Inferior parietal cortex (tissue), 1 donor: ENCODE measurements around the gene IQCC.

Experiments
- DNase-seq: peaks from one replicate; pipeline ENCODE4 v3.0.0-alpha.2; 2016; ENCODE audit errors: extremely low spot score

IQCC gene

DNA sequence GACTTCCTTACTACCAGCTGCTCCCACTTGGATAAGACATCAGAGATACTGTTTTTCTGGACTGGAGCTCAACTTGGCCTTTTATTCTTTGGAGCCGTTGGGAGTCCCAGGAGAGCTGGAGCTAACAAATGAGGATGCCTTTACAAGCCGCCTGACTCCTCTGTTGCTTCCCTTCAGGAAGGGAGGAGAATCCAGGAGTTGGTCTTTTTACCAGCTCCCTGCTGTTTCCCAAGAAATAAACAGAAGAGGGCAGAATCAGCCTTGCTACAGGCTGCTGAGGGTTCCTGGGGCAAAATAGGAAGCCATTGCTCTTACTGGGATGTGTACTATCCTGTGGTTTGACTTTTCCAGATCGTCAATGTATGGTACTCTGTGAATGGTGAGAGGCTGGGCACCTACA, 18.2 kb downstream of the IQCC start:
- no peak for DNase-seq

DNA sequence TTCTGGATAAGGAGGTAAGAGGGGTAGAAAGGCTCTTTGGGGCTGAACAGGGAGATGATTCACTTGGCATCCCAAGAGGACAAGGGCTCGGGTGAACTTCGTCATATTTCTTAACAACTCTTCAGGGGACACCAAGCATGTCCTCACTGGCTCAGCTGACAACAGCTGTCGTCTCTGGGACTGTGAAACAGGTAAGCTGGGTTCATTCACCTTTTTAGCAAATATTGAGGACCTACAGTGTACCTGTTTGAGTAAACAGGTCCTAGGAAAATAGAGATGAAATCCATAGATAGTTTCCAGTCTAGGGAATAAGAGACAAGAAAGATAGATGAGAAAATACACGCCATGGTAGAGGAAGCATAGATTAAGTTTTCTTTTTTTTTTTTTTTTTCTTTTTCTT, 18.8 kb downstream of the IQCC start:
- no peak for DNase-seq

DNA sequence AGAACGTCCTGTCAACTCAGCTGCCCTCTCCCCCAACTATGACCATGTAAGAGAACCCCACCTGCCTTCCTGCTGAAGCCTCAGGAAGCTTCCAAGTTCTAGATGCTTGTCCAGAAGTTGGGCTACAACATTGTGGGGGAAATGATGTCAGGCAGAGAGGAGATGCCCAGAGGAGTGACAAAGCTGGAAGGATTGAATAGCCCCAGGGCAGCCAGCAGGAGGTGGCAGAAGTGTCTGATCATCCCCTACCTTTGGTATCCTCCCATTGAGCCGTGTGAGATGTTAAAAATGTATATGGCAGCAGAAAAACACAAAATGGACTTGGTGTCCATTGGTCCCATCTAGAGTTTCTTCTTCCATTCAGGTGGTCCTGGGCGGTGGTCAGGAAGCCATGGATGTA, 23.3 kb downstream of the IQCC start:
- DNase-seq = no peak

DNA sequence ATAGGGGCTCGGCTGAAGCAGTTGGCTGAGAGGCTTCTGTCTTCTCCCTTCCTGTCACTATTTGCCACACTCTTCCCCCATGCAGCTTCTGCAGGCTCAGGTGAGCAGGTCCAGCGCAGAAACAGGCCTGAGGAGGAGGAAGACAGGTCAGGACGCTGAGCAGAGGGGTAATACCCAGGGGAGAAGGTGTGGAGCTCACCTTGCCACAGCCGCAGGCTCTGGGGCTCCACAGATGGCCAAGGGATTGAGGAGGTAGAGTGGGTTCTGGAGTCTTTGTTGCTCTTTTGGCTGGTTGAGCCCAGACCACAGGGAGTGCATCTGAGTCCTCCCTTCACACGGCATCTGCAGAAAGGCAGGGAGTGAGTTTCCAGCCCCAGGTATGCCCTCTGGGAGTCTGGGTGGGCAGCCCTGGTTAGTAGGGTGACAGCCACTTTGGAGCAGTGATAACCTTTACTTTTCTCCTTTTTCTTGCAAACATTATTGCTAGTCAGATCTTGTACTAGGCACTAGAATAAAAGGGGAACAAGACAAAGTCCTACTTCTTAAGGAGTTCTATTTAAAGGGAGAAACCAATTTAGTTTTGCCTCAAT, 26.5 kb downstream of the IQCC start:
- no peak for DNase-seq

DNA sequence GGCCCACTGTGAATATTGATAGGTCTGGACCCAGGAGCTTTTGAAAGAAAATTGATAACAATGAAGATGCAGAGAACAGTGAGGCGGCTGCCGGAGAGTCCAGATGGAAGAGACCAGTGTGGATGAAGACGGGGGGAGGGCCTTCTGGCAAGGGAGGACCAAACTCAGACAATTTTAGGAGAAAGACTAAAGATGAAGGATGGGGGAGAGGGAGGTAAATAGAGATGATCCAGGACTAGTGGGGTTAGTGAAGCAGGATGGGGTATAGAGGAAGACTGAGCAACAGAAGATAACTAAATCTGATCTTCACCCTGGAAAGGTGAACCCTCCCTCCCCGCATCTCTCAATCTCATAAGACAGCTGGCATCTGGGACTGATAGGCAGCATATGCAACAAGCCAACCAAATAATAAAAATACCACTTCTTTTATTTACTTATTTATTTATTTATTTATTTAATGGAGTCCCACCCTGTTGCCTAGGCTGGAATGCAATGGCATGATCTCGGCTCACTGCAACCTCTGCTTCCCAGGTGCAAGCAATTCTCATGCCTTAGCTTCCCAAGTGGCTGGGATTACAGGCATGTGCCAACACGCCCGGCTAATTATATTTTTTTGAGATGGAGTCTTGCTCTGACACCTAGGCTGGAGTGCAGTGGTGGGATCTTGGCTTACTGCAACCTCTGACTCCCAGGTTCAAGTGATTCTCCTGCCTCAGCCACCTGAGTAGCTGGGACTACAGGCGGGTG, 27.3 kb downstream of the IQCC start:
- no peak for DNase-seq

DNA sequence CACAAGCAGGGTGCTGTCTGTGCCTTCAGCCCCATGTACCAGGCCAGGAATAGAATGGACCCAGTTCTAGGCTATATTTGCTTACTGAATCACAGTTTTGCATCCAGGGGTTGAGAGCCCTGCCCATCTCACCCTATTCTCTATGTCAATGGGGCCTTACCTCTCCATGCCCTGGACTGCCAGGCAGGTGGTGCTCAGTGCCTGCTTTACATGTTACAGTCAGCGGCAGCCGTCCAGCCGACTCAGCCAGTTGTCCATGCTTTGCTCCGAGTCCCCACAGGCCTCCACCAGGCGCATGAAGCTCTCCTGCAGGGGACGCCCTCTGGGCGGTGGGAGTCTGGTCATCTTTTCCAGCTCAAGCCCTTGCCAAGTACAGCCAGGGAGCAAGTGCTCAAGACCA, 29.3 kb downstream of the IQCC start:
- no peak for DNase-seq

DNA sequence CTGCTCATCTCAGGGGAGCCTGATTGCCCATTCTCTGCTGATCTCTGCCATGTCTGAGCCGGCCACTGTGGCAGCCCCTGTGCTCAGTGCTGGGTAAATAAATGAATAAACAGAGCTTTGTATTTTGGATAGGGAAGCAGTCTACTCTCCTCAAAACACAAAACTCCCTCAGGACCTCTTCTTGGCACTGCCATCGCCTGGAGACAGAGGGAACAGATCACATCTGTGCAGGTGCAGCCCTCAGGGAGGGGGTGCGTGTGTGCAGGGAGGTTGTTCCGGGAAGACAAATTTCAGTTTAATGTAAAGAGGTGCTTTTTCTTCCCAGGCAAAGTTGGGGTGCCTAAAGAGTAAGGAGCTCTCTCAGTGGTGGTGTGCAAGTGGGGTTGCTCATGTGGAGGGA, 33.9 kb downstream of the IQCC start:
- no peak for DNase-seq

DNA sequence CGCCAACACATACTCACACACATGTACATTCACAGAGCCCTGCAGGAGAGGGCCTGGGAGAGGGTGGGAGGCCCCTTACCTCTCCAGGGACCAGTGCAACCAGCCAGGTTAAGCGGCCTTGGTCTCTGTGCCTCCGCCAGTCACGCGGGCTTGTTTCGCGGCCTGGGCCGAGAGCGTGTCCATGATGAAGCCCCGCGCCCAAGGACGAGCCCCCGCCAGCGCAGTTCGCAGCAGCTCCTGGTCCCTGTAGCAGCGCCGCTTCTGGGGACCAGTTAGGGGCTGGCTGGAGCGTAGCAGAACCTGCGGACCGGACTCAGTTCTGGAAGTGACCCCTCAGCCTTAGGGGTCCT, 34.3 kb downstream of the IQCC start:
- no peak for DNase-seq

DNA sequence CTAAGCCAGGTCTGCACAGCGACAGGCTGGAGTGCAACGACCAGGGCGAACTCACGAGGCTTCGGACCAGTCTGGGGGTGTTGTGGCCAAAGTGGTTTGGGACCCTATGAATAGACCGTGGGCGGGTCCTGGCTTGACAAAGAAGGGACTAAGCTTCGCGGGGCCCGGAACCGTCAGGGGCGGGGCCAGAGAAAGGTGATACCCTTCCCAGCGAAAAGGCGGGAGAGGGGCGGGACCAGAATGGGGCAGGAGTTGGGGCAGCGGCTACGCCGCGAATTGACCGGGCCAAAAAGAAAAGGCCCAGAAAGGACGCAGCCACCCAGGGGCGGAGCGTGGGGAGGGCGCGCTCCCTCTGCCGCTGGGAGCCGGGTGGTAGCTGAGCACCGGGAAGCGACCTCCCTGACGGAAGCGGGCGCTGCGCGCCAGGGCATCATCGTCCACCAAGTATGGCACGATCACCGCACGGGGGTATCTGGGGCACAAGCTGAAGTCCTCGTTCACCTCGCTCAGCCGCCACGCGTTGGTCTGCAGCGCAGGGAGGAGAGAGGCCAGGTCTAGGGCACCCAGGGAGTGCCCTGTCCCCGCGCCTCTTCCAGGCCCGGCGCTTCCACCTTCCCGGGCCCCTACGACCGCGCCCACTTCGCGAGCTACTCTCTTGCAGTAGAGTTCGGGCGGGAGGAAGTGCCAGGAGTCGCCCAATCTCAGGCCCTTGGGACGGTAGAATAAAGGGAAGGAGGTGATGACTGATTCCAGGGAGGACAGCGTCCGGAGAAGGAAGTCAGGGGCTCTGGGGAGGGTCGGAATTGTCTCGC, 34.9 kb downstream of the IQCC start:
- DNase-seq = peak; percentile 39

DNA sequence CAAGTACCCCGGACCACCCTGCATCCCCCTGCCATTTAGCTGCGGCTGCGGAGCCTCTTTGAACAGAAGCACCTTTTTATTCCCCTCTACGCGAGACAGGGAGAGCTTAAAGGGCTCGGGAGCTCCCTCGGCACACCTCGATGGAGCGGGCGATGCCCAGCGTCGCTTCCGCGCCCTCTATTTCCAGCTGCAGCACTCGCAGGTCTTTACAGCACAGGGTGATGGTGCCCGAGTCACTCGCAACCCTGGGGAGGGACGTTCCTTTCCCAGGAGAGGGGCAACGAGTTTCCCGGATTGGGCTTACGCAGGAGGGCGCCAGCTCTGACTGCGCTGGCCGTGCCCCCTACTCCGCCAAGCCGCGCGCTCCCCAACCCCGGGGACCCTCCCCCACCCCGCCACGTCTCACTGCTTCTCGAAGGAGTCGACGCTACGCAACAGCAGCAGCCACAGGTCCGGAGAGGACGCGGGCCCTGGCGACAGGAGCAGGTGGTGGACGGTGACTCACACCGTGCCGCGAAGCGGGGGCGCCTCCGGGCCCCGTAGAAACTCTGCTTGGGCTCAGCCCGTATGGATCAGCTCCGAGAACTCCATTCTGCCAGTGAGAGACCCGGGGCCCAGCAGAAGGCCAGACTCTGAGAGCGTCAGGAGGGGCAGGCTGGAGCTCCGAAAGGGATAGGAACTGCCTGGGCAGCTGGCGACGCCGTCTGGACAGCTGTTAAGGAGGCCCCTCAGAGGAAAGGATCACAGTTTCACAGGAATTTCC, 35.7 kb downstream of the IQCC start:
- peak; percentile 15 for DNase-seq

DNA sequence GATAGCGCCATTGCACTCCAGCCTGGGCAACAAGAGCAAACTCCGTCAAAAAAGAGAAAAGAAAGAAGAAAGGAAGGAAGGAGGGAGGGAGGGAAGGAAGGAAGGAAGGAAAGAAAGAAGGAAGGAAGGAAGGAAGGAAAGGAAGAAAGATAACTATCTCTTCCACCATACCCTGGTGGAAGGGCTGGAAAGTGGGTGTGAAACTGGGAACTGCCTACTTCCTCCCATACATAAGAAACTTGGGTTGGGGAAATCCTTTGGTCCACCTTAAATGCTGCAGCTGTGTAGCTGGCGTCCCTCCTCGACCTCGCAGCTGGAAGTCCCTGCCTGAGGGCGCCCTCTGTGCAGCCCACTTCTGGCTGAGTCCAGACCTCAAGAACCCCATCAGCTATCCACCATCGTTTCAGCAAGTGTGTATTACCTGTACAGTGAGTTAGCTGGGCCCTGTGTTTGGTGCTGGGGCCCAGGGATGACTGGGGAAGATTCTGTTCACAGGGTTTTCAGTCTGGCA, 36.9 kb downstream of the IQCC start:
- DNase-seq = peak; percentile 41

DNA sequence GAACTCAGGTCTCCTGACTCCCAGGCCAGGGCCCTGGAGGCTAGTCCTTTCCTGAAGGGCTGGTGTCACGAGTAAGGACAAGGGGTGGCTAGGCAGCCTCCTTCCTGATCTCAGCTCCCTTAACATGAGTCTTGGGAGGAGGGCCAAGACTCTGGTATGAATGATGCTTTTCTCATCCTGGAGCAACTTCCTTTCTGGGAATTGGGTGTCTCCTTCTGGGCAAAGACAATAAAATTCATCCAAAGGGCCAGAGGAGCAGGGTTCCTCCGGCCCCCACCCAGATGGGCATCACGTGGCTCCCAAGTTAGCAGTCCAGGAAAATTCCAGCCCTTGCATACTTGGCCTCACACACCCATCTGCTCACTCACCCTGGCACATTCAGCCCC, 41.4 kb downstream of the IQCC start, which contains the start of gene FAM167B:
FAM167B (plus strand) TSS at position 335 of the 386 bp plus-strand sequence. CDS start 200 bp downstream, outside the sequence.
- no peak for DNase-seq

DNA sequence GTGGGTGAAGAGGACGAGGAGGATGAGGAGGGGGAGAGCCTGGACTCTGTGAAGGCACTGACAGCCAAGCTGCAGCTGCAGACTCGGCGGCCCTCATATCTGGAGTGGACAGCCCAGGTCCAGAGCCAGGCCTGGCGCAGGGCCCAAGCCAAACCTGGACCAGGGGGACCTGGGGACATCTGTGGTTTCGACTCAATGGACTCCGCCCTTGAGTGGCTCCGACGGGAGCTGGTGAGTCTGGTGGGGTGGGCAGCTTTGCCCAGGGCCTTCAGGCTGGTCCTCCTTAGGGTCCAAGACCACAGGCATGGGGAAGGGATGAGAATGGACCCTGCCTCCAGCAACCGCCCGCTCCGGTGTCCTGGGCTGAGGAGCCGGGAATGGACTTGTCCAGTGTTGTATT, 42.0 kb downstream of the IQCC start:
- DNase-seq = no peak

DNA sequence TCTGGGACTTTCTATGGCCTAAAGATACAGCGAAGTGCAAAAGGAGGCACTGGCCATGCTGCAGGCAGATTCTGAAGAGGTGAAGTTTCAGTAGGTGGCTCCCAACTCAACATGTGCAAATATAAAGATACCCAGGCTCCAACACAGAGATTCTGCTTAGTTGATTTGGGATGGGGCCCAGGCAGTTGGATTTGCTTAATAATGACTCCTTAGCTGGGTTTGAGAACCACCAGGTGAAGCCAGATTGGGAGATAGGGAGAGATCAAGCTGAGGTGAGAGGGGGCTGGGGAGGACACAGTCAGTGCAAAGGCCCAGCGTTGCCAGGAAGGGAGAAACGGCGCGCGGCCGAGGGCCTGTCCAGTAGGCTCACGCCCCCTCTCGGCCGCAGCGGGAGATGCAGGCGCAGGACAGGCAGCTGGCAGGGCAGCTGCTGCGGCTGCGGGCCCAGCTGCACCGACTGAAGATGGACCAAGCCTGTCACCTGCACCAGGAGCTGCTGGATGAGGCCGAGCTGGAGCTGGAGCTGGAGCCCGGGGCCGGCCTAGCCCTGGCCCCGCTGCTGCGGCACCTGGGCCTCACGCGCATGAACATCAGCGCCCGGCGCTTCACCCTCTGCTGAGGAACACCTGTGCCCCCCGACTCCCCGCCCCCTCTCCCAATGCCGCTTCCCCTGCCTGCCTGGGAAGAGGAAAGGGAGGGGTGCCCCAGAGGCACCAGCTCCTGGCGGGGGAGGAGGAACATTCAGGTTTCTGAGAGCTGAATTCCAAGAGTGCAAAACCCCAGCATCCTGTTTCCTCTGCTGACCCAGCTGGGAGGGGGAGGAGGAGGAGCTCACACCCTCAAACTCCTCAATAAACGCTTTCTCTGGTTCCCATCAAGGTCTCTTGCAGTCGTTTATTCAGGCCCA, 42.8 kb downstream of the IQCC start:
- no peak for DNase-seq

DNA sequence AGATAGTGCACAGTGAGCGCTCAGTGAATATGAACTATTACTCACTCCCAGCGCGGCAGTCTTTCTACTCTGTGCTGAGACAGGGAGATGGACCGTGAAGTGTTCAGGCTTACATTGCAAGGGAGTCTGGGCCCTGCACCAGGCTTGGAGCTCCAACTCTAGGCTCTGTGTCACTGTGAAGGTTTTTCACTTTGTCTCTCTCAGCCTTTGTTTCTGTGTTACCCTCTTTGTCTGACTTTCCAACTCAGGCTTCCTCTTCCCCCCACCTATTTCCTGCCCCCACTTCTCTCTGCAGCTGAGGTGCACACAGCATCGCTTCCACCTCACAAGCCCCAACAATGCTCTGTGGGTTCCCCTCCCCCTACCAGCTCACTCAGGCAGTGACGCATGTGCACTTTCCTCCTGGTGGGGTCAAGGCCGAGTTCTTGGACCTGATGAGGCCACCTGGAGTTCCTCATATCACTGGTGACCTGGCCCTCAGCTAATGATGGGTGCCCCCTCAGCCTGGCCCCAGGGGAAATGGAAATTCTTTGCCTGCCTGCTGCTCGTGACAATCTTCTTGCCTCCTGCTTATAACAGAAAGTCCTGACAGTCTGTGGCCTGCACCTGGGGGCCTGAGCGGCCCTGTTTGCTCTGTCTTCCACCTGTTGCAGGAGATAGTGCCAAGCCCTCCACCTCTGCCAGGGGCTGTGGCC, 44.5 kb downstream of the IQCC start:
- no peak for DNase-seq

DNA sequence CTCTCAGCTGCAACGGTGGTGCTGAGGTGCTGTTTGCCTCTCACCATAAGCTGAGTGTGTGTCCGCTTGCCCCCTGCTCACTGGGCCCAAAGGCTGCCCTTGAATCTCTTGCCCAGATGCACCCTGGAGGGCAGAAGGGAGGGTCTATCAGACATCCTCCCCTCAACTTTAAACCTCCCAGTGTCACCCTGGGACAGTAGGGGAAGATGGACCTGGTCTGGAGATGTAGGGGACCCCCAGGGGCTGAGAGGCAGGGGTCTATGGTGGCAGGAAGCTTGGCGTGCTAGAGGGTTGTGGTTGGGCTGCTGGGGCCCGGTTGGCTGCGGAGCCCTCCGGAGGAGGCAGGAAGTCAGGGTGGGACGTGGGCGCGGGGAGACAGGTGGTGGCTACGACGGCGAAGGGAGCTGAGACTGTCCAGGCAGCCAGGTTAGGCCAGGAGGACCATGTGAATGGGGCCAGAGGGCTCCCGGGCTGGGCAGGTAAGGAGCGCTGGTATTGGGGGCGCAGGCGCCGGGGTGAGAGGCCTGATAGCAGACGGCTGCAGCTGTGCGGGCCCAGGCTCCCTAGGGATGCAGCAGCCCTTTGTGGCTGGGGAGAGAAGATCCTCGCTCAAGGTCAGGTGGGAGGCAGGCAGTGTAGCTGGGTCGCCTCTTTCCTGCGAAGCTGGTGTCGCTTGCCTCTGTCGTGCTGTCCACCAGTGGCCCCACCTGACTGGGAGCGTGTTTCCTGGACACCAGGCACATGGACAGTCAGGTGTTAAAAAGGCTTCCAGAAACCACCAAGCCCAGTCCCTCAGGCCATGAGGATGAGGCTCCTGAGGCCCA, 45.6 kb downstream of the IQCC start, which contains the start of gene LCK:
LCK (plus strand) TSS at position 373 of the 824 bp plus-strand sequence. CDS start 23,065 bp downstream, outside the sequence.
- no peak for DNase-seq

DNA sequence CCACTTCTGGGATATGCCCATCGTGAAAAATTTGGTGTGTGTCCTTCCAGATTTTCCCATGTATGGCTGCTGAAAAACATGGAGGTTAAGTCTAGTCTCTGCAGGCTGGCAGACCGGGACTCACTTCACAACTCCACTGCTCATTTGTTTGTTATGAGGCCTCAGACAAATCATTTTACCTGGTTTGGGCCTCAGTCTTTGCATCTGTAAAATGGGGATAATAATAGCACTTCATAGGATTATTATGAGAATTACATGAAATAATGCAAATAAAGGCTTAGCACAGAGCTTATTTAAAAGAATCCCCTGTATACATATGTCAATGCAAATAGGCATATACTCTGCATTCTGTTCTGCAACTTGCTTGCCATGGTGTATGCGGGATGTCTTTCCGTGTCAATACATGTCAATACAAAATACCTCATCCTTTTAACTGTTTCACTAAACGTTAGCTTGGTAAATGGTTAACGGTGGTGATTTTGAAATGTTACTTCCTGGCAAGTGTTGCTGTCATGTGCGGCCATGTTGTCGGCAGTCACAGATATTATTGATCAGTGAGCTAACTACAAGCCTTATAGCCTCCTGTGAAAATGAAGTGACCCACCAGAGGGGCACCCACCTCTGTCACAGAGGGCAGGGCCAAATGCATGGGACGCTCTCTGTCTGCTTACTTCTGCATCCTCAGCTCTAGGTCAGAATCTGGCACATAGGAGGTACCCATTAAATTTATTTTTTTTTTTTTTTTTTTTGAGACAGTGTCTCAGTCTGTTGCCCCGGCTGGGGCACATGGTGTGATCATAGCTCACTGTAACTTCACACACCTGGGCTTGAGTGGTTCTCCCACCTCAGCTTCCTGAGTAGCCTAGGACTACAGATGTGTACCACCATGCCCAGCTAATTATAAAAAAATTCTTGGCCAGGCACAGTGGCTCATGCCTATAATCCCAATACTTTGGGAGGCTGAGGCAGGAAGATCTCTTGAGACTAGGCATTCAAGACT, 49.9 kb downstream of the IQCC start:
- no peak for DNase-seq
